Left lung (tissue), 10 donors: ENCODE data around the gene GGN. TPM values are rescaled to one million over a fixed set of nuclear protein-coding genes. Genes with fewer than 3 reads are reported as not detected.

ENCODE experiments used
- ATAC-seq: fragments of 200-7000 bp; cut with Tn5 transposase; one replicate; pipeline ENCODE4 v1.9.1; 2020; ENCODE audit warnings: moderate library complexity
- DNase-seq, 4 donors: peaks; one replicate each; pipeline ENCODE4 v3.0.0-alpha.2; 2013 to 2020
- H3K27ac ChIP-seq, 2 donors: fragments of 200-600 bp; sonication (generic) in 1 of 2; one replicate each; pipeline versions ENCODE4 v1.5.0 to v1.8.0; 2020 to 2021
- H3K27me3 ChIP-seq, 2 donors: fragments of 200-600 bp; sonication (generic) in 1 of 2; one replicate each; pipeline versions ENCODE4 v1.5.0 to v1.8.0; 2020 to 2021
- H3K36me3 ChIP-seq, 2 donors: fragments of 200-600 bp; sonication (generic) in 1 of 2; one replicate each; pipeline versions ENCODE4 v1.5.0 to v1.8.0; 2020 to 2021
- H3K4me1 ChIP-seq, 2 donors: fragments of 200-600 bp; one replicate each; pipeline ENCODE4 v1.8.0; 2021
- H3K4me3 ChIP-seq, 2 donors: fragments of 200-600 bp; sonication (generic) in 1 of 2; one replicate each; pipeline versions ENCODE4 v1.5.0 to v1.8.0; 2020 to 2021; ENCODE audit warnings: mild to moderate bottlenecking in 1 of 2
- H3K9me3 ChIP-seq, 2 donors: fragments of 200-600 bp; sonication (generic) in 1 of 2; one replicate each; pipeline versions ENCODE4 v1.5.0 to v1.8.0; 2020 to 2021
- intact Hi-C, 2 donors: fragments of 100-400 bp; cut with DNase I; formaldehyde crosslinking; loops; one replicate each; pipeline versions ENCODE4 v1.11.2 to v1.14.2; 2022
- polyA plus RNA-seq, 6 donors: library from polyadenylated mRNA; unstranded; fragments of 120-200 nt; gene quantifications; one replicate each; pipeline ENCODE4 v1.2.1, GENCODE V29; 2013; ENCODE audit not compliant: insufficient read length in 6 of 6
- total RNA-seq, 2 donors: library from RNA; stranded (reverse); fragmentation: NEBNext Ultra II Directional; extraction: Animal tissue kit (Norgen Biotek cat#: 25700); gene quantifications; one replicate each; pipeline ENCODE4 v1.2.1, GENCODE V29; 2021
- TF ChIP-seq, protein P1 (sequence below), 2 donors: fragments of 200-600 bp; sonication (generic) in 1 of 2; IDR thresholded peaks; one replicate each; pipeline versions ENCODE4 v1.5.0 to v1.8.0; 2021; ENCODE audit warnings: antibody characterized with exemption in 2 of 2
- donor health status: DM: no; HTN: yes; CAD: no.
- donor health status: DM: no; HTN: no; CAD: no.

Gene GGN
- total and polyA plus RNA-seq, 8 donors, result 0.16 to 0.77 (median 0.34) TPM; not detected in 1

DNA sequence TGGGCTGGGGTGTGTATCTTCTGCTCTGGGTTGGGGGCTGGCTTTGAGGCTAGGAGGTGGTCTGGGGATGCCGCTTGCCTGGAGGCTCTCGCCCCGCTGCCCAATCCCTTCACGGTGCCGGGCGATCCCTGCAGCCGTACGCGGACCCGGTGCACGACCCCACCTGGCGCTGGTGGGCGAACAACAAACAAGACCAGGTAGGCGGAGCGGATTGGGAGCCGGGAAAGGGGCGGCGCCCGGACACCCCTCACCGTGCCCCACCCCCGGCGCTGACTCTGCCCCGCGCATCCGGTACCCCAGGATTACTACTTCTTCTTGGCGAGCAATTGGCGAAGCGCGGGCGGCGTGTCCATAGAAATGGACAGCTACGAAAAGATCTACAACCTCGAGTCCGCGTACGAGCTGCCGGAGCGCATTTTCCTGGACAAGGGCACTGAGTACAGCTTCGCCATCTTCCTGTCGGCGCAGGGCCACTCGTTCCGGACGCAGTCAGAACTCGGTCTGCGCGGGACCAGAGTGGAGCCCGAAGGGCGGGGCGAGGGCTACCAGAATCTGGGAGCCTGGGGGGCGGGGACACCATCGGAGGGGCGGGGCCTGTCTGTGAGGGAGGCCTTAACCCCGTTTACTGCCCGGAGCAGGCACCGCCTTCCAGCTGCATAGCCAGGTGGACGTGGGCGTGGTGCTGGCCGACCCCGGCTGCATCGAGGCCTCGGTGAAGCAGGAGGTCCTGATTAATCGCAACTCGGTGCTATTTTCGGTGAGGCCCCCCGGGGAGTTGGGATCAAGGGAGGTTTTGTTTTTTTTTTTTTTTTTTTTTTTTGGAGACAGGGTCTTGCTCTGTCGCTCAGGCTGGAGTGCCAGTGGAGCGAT is 25.5 kb downstream of the GGN start:
- TF ChIP-seq, protein P1, sequence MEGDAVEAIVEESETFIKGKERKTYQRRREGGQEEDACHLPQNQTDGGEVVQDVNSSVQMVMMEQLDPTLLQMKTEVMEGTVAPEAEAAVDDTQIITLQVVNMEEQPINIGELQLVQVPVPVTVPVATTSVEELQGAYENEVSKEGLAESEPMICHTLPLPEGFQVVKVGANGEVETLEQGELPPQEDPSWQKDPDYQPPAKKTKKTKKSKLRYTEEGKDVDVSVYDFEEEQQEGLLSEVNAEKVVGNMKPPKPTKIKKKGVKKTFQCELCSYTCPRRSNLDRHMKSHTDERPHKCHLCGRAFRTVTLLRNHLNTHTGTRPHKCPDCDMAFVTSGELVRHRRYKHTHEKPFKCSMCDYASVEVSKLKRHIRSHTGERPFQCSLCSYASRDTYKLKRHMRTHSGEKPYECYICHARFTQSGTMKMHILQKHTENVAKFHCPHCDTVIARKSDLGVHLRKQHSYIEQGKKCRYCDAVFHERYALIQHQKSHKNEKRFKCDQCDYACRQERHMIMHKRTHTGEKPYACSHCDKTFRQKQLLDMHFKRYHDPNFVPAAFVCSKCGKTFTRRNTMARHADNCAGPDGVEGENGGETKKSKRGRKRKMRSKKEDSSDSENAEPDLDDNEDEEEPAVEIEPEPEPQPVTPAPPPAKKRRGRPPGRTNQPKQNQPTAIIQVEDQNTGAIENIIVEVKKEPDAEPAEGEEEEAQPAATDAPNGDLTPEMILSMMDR (IDR thresholded peaks at IDR 0.05), result no peak
- H3K4me3 ChIP-seq, result peak overlapping the region; percentile 54 to 66
- intact Hi-C loops, result no loop called here
- peak; percentile 32 to 94 (median 74) for DNase-seq
- H3K27ac ChIP-seq, result peak overlapping the region in 1 of 2 donors; percentile 4
- H3K4me1 ChIP-seq, result peaks cover 5 to 22% of the 10 kb centered on the region in 2 donors
- no peaks in the 10 kb centered on the region for H3K36me3 ChIP-seq
- H3K27me3 ChIP-seq, result peaks cover 4 to 47% of the 10 kb centered on the region in 2 donors
- peak; percentile 91 for ATAC-seq
- H3K9me3 ChIP-seq, result no peaks in the 10 kb centered on the region

DNA sequence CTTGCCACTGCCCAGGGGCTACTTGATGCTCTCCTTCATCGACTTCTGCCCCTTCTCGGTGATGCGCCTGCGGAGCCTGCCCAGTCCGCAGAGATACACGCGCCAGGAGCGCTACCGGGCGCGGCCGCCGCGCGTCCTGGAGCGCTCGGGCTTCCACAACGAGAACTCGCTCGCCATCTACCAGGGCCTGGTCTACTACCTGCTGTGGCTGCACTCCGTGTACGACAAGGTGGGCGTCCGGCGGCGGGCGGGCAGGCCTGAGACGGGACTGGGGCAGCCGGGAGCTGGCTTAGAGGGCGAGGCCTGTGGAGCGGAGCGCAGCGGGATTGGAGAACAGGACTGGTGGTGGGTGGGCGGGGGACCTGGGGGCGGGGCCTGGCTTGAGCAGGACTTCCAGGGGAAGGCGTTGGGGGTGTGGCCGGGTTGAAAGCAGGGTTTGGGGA is 26.2 kb downstream of the GGN start:
- intact Hi-C loops, result no loop called here
- DNase-seq, result peak; percentile 66 to 91 (median 84)
- no peaks in the 10 kb centered on the region for H3K9me3 ChIP-seq
- no peak overlapping the region for H3K27ac ChIP-seq
- peak; percentile 94 for ATAC-seq
- H3K4me3 ChIP-seq, result peak overlapping the region; percentile 54 to 66
- H3K4me1 ChIP-seq, result peaks cover 5 to 22% of the 10 kb centered on the region in 2 donors
- no peaks in the 10 kb centered on the region for H3K36me3 ChIP-seq
- peaks cover 4 to 54% of the 10 kb centered on the region in 2 donors for H3K27me3 ChIP-seq
- TF ChIP-seq, protein P1 (IDR thresholded peaks at IDR 0.05), result no peak

DNA sequence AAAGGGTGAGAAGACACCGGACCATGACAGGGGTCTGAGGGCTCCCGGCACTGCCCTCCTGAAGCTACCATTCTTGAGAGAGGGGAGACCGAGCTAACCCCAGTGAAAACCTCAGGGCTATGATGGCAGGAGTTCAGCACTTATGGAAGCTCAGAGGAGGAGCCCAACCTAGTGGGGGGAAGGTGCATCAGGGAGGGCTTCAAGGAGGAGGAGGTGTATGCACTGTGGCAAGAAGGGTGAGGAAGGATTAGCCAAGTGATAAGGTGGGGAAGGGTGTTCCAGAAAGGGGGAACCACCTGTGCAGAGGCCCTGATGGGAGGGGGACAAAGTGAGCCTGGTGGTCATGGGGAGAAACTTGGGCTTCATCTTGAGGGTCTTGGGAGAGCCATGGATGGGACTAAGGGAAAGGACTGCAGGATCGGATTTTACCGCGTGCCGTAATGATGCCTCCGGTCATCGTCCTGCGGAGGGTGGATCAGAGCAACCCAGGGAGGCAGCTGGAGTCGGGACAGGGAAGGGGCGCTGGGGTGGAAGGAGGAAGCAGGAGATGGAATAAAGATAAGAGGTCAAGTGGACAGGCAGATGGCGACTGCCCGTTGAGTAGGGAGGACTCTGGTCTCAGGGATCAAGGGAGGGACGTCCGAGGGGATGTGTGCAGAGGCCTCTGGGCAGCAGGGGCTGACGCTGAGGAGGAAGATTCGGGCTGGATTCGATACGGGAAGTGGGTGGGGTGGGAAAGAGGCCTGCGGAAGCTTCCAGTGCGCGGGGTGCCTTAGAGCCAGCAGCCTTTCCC is 26.8 kb downstream of the GGN start:
- TF ChIP-seq, protein P1 (IDR thresholded peaks at IDR 0.05), result no peak
- no peaks in the 10 kb centered on the region for H3K9me3 ChIP-seq
- DNase-seq (no peak), ATAC-seq (no peak)
- H3K4me3 ChIP-seq, result peak overlapping the region; percentile 54 to 66
- intact Hi-C loops, result no loop called here
- H3K4me1 ChIP-seq, result peaks cover 5 to 22% of the 10 kb centered on the region in 2 donors
- no peaks in the 10 kb centered on the region for H3K36me3 ChIP-seq
- H3K27ac ChIP-seq, result no peak overlapping the region
- peaks cover 4 to 60% of the 10 kb centered on the region in 2 donors for H3K27me3 ChIP-seq

GRCh38 chr19:38360351-38360750 is 27.5 kb downstream of the GGN start:
- intact Hi-C loops, result no loop called here
- Histone ChIP-seq H3K4me1 (peaks cover 5 to 22% of the 10 kb centered on the region in 2 donors), H3K36me3 (no peaks in the 10 kb centered on the region), H3K9me3 (no peaks in the 10 kb centered on the region), H3K27me3 (peaks cover 4 to 67% of the 10 kb centered on the region in 2 donors), H3K27ac (no peak overlapping the region), H3K4me3 (no peak overlapping the region)
- DNase-seq (no peak), ATAC-seq (no peak)
- TF ChIP-seq, protein P1 (IDR thresholded peaks at IDR 0.05), result no peak
